PC-9 (cell line): Measurements from ENCODE around the gene CMTR1. TPM values are rescaled to one million over a fixed set of nuclear protein-coding genes. Genes with fewer than 3 reads are reported as not detected.

Experiments
- BruUV-seq: library from RNA; stranded (reverse); fragments of 400-500 nt; replicated peaks from 2 replicates; lab custom pipeline; 2021; lab: Mats Ljungman, UMichigan
- CTCF ChIA-PET: fragments of 300-600 bp; sonication (Branson Sonifier 250); formaldehyde crosslinking; loops from one replicate; lab custom pipeline; 2022; ENCODE audit warnings: antibody characterized with exemption; lab: Charles Lee
- POLR2A ChIA-PET: fragments of 300-600 bp; sonication (Branson Sonifier 250); formaldehyde crosslinking; loops from one replicate; lab custom pipeline; 2022; ENCODE audit warnings: antibody characterized with exemption; ENCODE audit not compliant: unreplicated experiment; lab: Charles Lee
- DNase-seq, 2 experiments: peaks; one replicate each; pipeline versions ENCODE4 v3.0.0 to v3.0.0-alpha.2; 2015 to 2022; ENCODE audit warnings: mixed read lengths in 1 of 2
- H2AFZ ChIP-seq: fragments of 200-600 bp; sonication (generic); 2 replicates; pipeline ENCODE4 v1.8.1; 2017; ENCODE audit warnings: antibody characterized with exemption
- H3F3A ChIP-seq: fragments of 200-600 bp; sonication (generic); 2 replicates; pipeline ENCODE4 v1.8.1; 2017; ENCODE audit warnings: antibody characterized with exemption, mild to moderate bottlenecking, low read depth; ENCODE audit not compliant: insufficient read depth
- H3K27ac ChIP-seq: fragments of 200-600 bp; sonication (generic); 2 replicates; pipeline ENCODE4 v1.6.1; 2016; ENCODE audit warnings: mixed run types
- H3K27me3 ChIP-seq: fragments of 200-600 bp; sonication (generic); 2 replicates; pipeline ENCODE4 v1.6.1; 2016; ENCODE audit warnings: low read depth, mixed run types; ENCODE audit not compliant: insufficient read depth
- H3K36me3 ChIP-seq: fragments of 200-600 bp; sonication (generic); 2 replicates; pipeline ENCODE4 v1.6.1; 2016; ENCODE audit warnings: low read depth, mixed run types
- H3K4me1 ChIP-seq: fragments of 200-600 bp; sonication (generic); replicated peaks from 2 replicates; pipeline ENCODE4 v1.6.1; 2016; ENCODE audit warnings: mixed run types; ENCODE audit not compliant: insufficient read depth
- H3K4me2 ChIP-seq: fragments of 200-600 bp; sonication (generic); 2 replicates; pipeline ENCODE4 v1.6.1; 2017; ENCODE audit warnings: mixed run types
- H3K4me3 ChIP-seq: fragments of 200-600 bp; sonication (generic); 2 replicates; pipeline ENCODE4 v1.6.1; 2016; ENCODE audit warnings: mixed run types
- H3K79me2 ChIP-seq: fragments of 200-600 bp; sonication (generic); 2 replicates; pipeline ENCODE4 v1.6.1; 2017; ENCODE audit warnings: low read depth, mixed run types
- H3K9me2 ChIP-seq: fragments of 200-600 bp; sonication (generic); 2 replicates; pipeline ENCODE4 v1.8.1; 2017; ENCODE audit warnings: mild to moderate bottlenecking; ENCODE audit not compliant: insufficient read depth
- H3K9me3 ChIP-seq: fragments of 200-600 bp; sonication (generic); 2 replicates; pipeline ENCODE4 v1.8.1; 2016; ENCODE audit warnings: low read depth; ENCODE audit not compliant: insufficient read depth
- H4K20me1 ChIP-seq: fragments of 200-600 bp; sonication (generic); 2 replicates; pipeline ENCODE4 v1.8.1; 2017; ENCODE audit not compliant: insufficient read depth
- EZH2 ChIP-seq: fragments of 200-600 bp; sonication (generic); IDR thresholded peaks from 2 replicates; pipeline ENCODE4 v1.8.0; 2017; ENCODE audit warnings: antibody characterized with exemption, low read depth
- intact Hi-C: fragments of 100-400 bp; cut with micrococcal nuclease; formaldehyde crosslinking; loops from one replicate; pipeline ENCODE4 v1.10.0; 2022; ENCODE audit not compliant: unreplicated experiment
- total RNA-seq: library from RNA; stranded (reverse); gene quantifications from 2 replicates; pipeline ENCODE4 v1.2.3, GENCODE V29; 2021
- TF ChIP-seq, protein P1 (sequence below): fragments of 200-600 bp; sonication (generic); conservative IDR thresholded peaks from 2 replicates; pipeline ENCODE4 v1.6.1; 2017; ENCODE audit warnings: mixed run types, antibody characterized with exemption, mild to moderate bottlenecking, moderate library complexity

The CMTR1 gene
- total RNA-seq, 1 experiment from 2014 or later: 28.3 TPM

GRCh38 chr6:37459981-37460800 lies 27.2 kb downstream of the CMTR1 start:
- Histone ChIP-seq H3K4me1 (no peaks in the 10 kb centered on the region), H3K27ac (no peak overlapping the region), H3K27me3 (no peaks in the 10 kb centered on the region), H2AFZ (no peak overlapping the region), H3K4me3 (no peak overlapping the region), H3K9me2 (no peaks in the 10 kb centered on the region), H3K9me3 (no peaks in the 10 kb centered on the region), H3F3A (no peaks in the 10 kb centered on the region), H4K20me1 (no peaks in the 10 kb centered on the region; the same call in 1 of the 2 replicates), H3K4me2 (no peak overlapping the region), H3K36me3 (no peaks in the 10 kb centered on the region), H3K79me2 (no peaks in the 10 kb centered on the region)
- DNase-seq: no peak
- CTCF ChIA-PET: no interaction called here
- POLR2A ChIA-PET: no interaction called here
- BruUV-seq: no TSS peak
- no peak for TF ChIP-seq EZH2
- TF ChIP-seq, protein P1, sequence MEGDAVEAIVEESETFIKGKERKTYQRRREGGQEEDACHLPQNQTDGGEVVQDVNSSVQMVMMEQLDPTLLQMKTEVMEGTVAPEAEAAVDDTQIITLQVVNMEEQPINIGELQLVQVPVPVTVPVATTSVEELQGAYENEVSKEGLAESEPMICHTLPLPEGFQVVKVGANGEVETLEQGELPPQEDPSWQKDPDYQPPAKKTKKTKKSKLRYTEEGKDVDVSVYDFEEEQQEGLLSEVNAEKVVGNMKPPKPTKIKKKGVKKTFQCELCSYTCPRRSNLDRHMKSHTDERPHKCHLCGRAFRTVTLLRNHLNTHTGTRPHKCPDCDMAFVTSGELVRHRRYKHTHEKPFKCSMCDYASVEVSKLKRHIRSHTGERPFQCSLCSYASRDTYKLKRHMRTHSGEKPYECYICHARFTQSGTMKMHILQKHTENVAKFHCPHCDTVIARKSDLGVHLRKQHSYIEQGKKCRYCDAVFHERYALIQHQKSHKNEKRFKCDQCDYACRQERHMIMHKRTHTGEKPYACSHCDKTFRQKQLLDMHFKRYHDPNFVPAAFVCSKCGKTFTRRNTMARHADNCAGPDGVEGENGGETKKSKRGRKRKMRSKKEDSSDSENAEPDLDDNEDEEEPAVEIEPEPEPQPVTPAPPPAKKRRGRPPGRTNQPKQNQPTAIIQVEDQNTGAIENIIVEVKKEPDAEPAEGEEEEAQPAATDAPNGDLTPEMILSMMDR: no peak
- intact Hi-C loops: no loop called here

DNA sequence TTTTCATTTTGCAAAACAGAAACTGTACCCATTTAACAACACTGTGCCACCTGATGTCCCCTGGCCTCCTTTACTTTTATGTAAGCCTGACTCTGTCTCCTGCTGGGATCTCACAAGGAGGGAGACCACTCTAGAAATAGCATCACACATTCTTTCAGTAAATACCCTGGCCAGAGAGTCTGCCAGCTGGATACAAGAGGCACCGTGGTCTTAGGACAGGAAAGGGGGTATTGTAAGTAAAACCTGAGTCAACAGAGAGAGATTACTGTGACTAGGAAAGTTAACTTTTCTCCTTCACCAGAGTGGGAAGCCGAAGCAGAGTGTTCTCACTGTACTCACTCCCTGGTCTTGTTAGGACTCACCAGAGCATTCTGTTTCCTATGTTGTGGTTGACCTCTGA lies 27.8 kb downstream of the CMTR1 start:
- POLR2A ChIA-PET: interaction anchor here (0.7 kb wide), 1 partner anchor 94 kb away, joined by 5 read pairs; no protein-coding TSS in a partner anchor
- CTCF ChIA-PET: no interaction called here
- intact Hi-C loops: no loop called here
- Histone ChIP-seq H3F3A (no peaks in the 10 kb centered on the region), H3K36me3 (no peaks in the 10 kb centered on the region), H3K4me2 (no peak overlapping the region), H2AFZ (no peak overlapping the region), H3K4me1 (no peaks in the 10 kb centered on the region), H3K4me3 (no peak overlapping the region), H3K79me2 (no peaks in the 10 kb centered on the region), H4K20me1 (no peaks in the 10 kb centered on the region; the same call in 1 of the 2 replicates), H3K27ac (no peak overlapping the region), H3K9me2 (no peaks in the 10 kb centered on the region), H3K27me3 (no peaks in the 10 kb centered on the region), H3K9me3 (no peaks in the 10 kb centered on the region)
- BruUV-seq: no TSS peak
- DNase-seq: no peak
- no peak for TF ChIP-seq EZH2
- TF ChIP-seq, protein P1: no peak

DNA sequence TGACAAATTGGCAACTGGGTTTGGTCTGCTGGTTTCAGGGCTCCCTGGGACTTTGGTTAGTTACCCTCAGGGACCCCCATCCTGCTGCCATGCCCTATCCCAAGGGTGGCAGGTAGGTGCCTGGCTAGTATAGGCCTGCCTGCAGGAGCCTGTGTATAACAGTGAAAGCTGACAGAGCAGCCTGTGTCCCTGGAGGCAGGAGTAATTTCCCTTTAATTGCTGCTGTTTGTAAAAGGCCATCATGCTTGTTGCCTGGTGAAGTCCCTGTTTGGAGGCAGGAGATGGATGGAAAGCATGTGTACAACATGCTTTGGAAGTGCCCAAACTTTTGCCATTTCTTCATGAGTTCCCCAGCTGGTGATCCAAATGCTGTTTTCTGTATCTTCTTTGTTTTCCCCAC lies 30.1 kb downstream of the CMTR1 start:
- Histone ChIP-seq H3K79me2 (no peaks in the 10 kb centered on the region), H3K4me1 (no peaks in the 10 kb centered on the region), H3K9me3 (peaks cover 9% of the 10 kb centered on the region; the same call in 1 of the 2 replicates), H3K4me2 (no peak overlapping the region), H3K9me2 (no peaks in the 10 kb centered on the region), H3F3A (no peaks in the 10 kb centered on the region), H3K27me3 (no peaks in the 10 kb centered on the region), H3K4me3 (no peak overlapping the region), H4K20me1 (no peaks in the 10 kb centered on the region), H3K27ac (no peak overlapping the region), H3K36me3 (peaks cover 8% of the 10 kb centered on the region), H2AFZ (no peak overlapping the region)
- intact Hi-C loops: no loop called here
- TF ChIP-seq EZH2: no peak
- TF ChIP-seq, protein P1: no peak
- BruUV-seq: no TSS peak
- ChIA-PET POLR2A (no interaction called here), CTCF (no interaction called here)
- no peak for DNase-seq
